GM13977 (cell line): ENCODE measurements around the gene ACTN2.

Experiments
- DNase-seq: peaks from one replicate; pipeline ENCODE4 v3.0.0; 2012; ENCODE audit warnings: low spot score
- in situ Hi-C: fragments of 300-500 bp; cut with MboI; formaldehyde crosslinking; loops from one replicate; pipeline ENCODE4 v1.12.0; 2022; ENCODE audit warnings: low sequenced_read_pairs, low pct_unique_long_range_greater_than_20kb, mixed read lengths, inconsistent platforms; ENCODE audit not compliant: unreplicated experiment
- TF ChIP-seq, protein P1 (sequence below): IDR thresholded peaks from 2 replicates; pipeline ENCODE4 v1.5.1; 2012; ENCODE audit warnings: mild to moderate bottlenecking, control low read depth; ENCODE audit not compliant: insufficient read depth; ENCODE audit errors: extremely low read depth, missing control alignments

The ACTN2 gene

DNA sequence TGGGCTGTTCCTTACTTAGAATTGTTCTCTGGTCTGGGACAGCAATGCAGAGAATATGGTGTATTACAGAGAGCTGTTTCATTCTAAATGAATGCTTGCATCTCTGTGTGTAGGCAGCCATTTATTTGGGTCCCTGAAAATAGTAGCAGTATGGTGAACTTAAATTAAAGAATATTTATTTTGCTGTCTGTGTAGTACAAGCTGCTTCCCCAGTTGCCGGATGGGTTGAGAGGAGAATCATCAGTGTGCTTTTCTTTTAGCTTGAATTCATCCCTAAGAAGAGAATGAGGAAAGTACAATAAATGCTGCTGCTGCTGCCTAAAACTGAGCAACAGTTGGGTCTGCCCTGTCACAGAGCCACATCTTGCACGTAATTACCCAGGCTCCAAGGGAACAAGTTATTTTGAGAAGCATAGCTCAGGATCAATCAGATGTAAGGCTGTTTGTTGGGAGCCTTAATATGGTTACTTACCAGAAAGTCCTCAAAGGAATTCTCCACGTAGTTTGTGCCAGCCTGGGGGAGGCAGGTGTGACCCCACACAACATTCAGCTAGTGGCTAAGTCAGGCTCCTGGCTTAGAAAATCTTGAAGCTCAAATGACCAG lies 16.6 kb downstream of the ACTN2 start:
- TF ChIP-seq, protein P1, sequence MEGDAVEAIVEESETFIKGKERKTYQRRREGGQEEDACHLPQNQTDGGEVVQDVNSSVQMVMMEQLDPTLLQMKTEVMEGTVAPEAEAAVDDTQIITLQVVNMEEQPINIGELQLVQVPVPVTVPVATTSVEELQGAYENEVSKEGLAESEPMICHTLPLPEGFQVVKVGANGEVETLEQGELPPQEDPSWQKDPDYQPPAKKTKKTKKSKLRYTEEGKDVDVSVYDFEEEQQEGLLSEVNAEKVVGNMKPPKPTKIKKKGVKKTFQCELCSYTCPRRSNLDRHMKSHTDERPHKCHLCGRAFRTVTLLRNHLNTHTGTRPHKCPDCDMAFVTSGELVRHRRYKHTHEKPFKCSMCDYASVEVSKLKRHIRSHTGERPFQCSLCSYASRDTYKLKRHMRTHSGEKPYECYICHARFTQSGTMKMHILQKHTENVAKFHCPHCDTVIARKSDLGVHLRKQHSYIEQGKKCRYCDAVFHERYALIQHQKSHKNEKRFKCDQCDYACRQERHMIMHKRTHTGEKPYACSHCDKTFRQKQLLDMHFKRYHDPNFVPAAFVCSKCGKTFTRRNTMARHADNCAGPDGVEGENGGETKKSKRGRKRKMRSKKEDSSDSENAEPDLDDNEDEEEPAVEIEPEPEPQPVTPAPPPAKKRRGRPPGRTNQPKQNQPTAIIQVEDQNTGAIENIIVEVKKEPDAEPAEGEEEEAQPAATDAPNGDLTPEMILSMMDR = no peak
- DNase-seq = no peak
- in situ Hi-C loops = no loop called here

DNA sequence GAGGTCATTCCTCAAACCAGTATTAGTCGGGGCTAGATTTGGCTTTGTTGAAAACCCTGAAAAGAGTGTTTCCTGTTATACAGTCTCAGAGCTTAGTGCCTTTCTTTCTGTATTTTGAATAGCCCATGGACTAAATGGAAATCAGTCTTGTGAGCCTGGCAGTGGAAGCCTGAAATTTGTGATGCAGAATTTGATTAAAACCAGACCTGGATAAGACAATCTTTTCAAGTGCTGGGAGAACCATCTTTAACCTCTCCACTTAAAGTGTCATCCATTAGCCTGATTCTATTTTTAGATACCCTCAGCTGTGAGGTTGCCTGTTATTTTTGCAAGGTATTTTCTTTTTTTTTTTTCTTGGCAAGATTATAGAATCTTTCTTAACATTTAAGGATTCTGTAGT lies 19.5 kb downstream of the ACTN2 start:
- DNase-seq = no peak
- in situ Hi-C loops = no loop called here
- TF ChIP-seq, protein P1 = no peak

DNA sequence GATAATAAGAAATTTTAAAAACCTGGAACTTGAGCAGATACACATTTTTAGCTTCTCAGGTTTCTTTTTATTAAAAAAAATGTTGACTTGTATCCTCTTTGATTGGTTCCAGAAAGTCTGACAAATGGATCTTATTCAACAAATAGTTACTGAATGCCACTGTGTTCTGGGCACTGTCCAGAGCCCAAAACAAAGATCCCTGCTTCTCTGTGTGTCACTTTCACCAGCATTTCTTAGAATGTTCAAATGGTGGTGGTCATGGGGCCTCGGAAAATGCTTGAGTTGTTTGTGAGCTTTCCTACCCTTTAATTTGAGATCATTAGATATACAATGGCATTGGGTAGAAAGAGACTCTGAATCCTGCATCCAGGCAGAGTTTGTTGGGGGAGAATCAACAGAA lies 19.9 kb downstream of the ACTN2 start:
- in situ Hi-C loops = no loop called here
- TF ChIP-seq, protein P1 = no peak
- DNase-seq = no peak

DNA sequence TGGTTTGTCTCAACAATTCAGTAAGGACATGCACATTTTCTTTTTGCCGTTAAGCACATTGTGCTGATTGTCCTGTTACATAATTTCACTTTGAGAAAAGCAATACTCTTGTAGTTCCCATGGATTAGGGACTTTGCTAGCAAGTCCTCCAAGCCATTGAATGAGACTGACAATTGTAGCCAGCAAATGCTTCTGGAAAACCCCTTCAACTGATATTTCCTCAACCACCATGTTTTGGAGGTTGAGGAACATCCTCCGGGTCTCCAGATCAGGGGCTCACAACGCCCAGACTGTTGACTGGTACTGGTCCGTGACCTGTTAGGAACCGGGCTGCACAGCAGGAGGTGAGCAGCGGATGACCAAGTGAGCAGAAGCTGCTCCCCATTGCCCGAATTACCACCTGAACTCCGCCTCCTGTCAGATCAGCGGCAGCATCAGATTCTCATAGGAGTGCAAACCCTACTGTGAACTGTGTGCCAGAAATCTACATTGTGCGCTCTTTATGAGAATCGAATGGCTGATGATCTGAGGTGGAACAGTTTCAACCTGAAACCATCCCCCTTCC lies 24.1 kb downstream of the ACTN2 start:
- TF ChIP-seq, protein P1 = no peak
- no peak for DNase-seq
- in situ Hi-C loops = no loop called here

DNA sequence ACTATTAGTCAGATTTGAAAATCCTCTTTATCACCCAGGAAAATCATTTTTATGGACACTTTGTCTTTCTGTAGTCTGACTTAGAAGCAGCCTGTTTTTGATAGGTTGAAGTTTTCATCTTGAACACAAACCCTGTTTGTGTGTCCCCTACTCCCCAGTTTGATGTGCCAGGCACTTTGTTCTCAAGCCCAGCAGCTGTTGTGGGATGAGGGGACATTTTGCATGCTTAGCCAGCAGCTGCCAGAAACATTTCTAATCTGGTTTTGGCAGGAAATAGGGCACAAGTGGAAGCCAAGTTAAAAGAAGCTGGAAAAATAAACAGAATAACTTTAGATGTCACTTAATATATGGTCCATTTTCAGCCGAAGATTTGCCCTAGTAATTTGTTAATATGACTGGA lies 29.9 kb downstream of the ACTN2 start:
- TF ChIP-seq, protein P1 = no peak
- in situ Hi-C loops = no loop called here
- no peak for DNase-seq

DNA sequence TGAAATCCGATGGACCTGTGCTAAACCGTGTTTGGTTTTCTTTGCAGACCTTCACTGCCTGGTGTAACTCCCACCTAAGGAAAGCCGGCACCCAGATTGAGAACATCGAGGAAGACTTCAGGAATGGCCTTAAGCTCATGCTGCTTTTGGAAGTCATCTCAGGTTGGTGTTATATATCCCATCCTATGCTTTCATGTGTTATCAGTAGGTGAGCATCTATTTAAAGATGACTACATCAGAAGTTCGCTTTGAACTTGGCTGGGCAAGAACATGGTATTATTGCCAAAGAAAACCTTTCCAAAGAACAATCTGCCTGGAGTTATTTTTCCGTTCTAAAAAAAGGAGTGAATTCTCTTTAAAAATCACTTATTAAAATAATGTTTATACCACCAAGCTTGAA lies 31.5 kb downstream of the ACTN2 start:
- DNase-seq = no peak
- in situ Hi-C loops = no loop called here
- TF ChIP-seq, protein P1 = no peak
